ENCODE data around the gene YES1.

YES1 gene

DNA sequence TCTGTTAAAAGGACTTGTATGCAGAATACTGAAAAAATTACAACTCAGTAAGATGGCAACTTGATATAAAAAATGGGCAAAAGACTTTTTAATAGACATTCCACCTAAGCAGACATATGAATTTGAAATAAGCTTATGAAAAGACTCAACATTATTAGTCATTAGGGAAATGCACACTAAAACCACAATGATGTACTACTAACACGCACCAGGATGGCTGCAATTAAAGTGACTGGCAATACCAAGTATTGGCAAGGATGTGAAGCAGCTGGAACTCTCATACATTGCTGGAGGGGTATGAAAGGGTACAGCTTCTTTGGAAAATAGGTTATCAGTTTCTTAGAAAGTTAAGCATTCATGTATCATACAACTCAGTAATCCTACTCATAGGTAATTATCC, 96.4 kb downstream of the YES1 start (continued):
- TF ChIP-seq ZNF221 (tag by site-specific recombination; IDR thresholded peaks at IDR 0.05; ENCODE audit: borderline replicate concordance) (no peak), ZNF426 (tag by site-specific recombination; IDR thresholded peaks at IDR 0.05) (no peak), ZNF558 (tag by site-specific recombination; IDR thresholded peaks at IDR 0.05) (no peak), ZNF16 (tag by site-specific recombination; IDR thresholded peaks at IDR 0.05; ENCODE audit: low read depth) (no peak), ZNF658 (tag by site-specific recombination; IDR thresholded peaks at IDR 0.05) (no peak), ZNF530 (tag by site-specific recombination; IDR thresholded peaks at IDR 0.05; ENCODE audit: low read depth) (no peak), ZNF169 (tag by site-specific recombination; IDR thresholded peaks at IDR 0.05) (no peak), ZNF114 (tag by site-specific recombination; IDR thresholded peaks at IDR 0.05) (no peak)
- TF ChIP-seq, protein P1, sequence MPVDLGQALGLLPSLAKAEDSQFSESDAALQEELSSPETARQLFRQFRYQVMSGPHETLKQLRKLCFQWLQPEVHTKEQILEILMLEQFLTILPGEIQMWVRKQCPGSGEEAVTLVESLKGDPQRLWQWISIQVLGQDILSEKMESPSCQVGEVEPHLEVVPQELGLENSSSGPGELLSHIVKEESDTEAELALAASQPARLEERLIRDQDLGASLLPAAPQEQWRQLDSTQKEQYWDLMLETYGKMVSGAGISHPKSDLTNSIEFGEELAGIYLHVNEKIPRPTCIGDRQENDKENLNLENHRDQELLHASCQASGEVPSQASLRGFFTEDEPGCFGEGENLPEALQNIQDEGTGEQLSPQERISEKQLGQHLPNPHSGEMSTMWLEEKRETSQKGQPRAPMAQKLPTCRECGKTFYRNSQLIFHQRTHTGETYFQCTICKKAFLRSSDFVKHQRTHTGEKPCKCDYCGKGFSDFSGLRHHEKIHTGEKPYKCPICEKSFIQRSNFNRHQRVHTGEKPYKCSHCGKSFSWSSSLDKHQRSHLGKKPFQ (tag by site-specific recombination; IDR thresholded peaks at IDR 0.05) = no peak
- TF ChIP-seq, protein P2, sequence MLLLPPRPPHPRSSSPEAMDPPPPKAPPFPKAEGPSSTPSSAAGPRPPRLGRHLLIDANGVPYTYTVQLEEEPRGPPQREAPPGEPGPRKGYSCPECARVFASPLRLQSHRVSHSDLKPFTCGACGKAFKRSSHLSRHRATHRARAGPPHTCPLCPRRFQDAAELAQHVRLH (tag by site-specific recombination; IDR thresholded peaks at IDR 0.05) = no peak

- Histone ChIP-seq H3K4me3 (ENCODE audit: low read depth, low read length) (no peak overlapping the region), H3K27ac (ENCODE audit: extremely low read depth, low read depth, low read length) (no peak overlapping the region), H3K36me3 (ENCODE audit: control insufficient read depth in 2 of 2, insufficient read depth in 1 of 2, low read length in 2 of 2) (peaks cover 0 to 6% of the 10 kb centered on the region in 2 experiments; a peak in 1 of 3 replicates), H3K9me3 (ENCODE audit: control insufficient read depth, insufficient read depth, low read depth, low read length) (no peaks in the 10 kb centered on the region), H3K4me1 (ENCODE audit: control insufficient read depth, insufficient read depth, low read length) (peaks cover 4% of the 10 kb centered on the region)
- ChIA-PET CTCF (interaction anchor here (0.7 to 2.2 kb wide), 12 partner anchors 10 to 251 kb away, joined by 3 to 10 read pairs (median 6); no protein-coding TSS in a partner anchor), POLR2A (interaction anchor here (0.5 to 1.1 kb wide), 13 partner anchors 8 to 126 kb away, joined by 3 to 6 read pairs (median 3); no protein-coding TSS in a partner anchor)
- TF ChIP-seq PRDM2 (tag by site-specific recombination; IDR thresholded peaks at IDR 0.05; ENCODE audit: borderline replicate concordance) = no peak
- TF ChIP-seq ZSCAN18 (tag by site-specific recombination; IDR thresholded peaks at IDR 0.05) = no peak
- no peak for TF ChIP-seq ZSCAN30 (tag by site-specific recombination; IDR thresholded peaks at IDR 0.05)
- TF ChIP-seq ZNF426 (tag by site-specific recombination; IDR thresholded peaks at IDR 0.05) = no peak
- no peak for TF ChIP-seq ZFP37 (tag by site-specific recombination; IDR thresholded peaks at IDR 0.05)
- TF ChIP-seq KLF16 (tag by site-specific recombination; IDR thresholded peaks at IDR 0.05) = no peak
- TF ChIP-seq ZNF610 (tag by site-specific recombination; IDR thresholded peaks at IDR 0.05; ENCODE audit: borderline replicate concordance) = no peak
- TF ChIP-seq ZNF664 (tag by site-specific recombination; IDR thresholded peaks at IDR 0.05) = no peak
- no peak for TF ChIP-seq ZNF585B (tag by site-specific recombination; IDR thresholded peaks at IDR 0.05)
- no peak for TF ChIP-seq ZNF623 (tag by site-specific recombination; IDR thresholded peaks at IDR 0.05)
- no peak for TF ChIP-seq ZNF174 (tag by site-specific recombination; IDR thresholded peaks at IDR 0.05)
- TF ChIP-seq, protein P3, sequence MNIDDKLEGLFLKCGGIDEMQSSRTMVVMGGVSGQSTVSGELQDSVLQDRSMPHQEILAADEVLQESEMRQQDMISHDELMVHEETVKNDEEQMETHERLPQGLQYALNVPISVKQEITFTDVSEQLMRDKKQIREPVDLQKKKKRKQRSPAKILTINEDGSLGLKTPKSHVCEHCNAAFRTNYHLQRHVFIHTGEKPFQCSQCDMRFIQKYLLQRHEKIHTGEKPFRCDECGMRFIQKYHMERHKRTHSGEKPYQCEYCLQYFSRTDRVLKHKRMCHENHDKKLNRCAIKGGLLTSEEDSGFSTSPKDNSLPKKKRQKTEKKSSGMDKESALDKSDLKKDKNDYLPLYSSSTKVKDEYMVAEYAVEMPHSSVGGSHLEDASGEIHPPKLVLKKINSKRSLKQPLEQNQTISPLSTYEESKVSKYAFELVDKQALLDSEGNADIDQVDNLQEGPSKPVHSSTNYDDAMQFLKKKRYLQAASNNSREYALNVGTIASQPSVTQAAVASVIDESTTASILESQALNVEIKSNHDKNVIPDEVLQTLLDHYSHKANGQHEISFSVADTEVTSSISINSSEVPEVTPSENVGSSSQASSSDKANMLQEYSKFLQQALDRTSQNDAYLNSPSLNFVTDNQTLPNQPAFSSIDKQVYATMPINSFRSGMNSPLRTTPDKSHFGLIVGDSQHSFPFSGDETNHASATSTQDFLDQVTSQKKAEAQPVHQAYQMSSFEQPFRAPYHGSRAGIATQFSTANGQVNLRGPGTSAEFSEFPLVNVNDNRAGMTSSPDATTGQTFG (tag by site-specific recombination; IDR thresholded peaks at IDR 0.05; ENCODE audit: borderline replicate concordance) = no peak
- TF ChIP-seq ZNF639 (tag by site-specific recombination; IDR thresholded peaks at IDR 0.05) = no peak
- TF ChIP-seq TRIM28 (IDR thresholded peaks at IDR 0.05; ENCODE audit: borderline replicate concordance, low read length) = no peak
Observed at GRCh38 chr18:713135-713490, 98.9 kb downstream of the YES1 start.
